RKO (cell line): ENCODE data around the gene CNOT6.

Source experiments
- DNase-seq: peaks from one replicate; pipeline ENCODE4 v3.0.0-alpha.2; 2016; ENCODE audit warnings: low spot score

CNOT6 gene

GRCh38 chr5:180601591-180602480, 107.7 kb downstream of the CNOT6 start:
- DNase-seq = no peak

GRCh38 chr5:180602481-180603075, 108.4 kb downstream of the CNOT6 start:
- DNase-seq = no peak

GRCh38 chr5:180603076-180603594, 109.0 kb downstream of the CNOT6 start:
- DNase-seq = no peak

- DNase-seq = no peak
Observed at GRCh38 chr5:180604271-180604670, 110.1 kb downstream of the CNOT6 start.

- peak; percentile 54 for DNase-seq
Observed at GRCh38 chr5:180605554-180606214, 111.5 kb downstream of the CNOT6 start.

GRCh38 chr5:180606215-180606785, 112.1 kb downstream of the CNOT6 start:
- no peak for DNase-seq

- no peak for DNase-seq
Observed at GRCh38 chr5:180607861-180608571, 113.8 kb downstream of the CNOT6 start.

GRCh38 chr5:180608572-180609310, 114.6 kb downstream of the CNOT6 start:
- DNase-seq = no peak

- no peak for DNase-seq
Observed at GRCh38 chr5:180609386-180609785, 115.2 kb downstream of the CNOT6 start.

- DNase-seq = no peak
Observed at GRCh38 chr5:180609817-180610550, 115.8 kb downstream of the CNOT6 start.

GRCh38 chr5:180611140-180611850, 117.1 kb downstream of the CNOT6 start:
- no peak for DNase-seq

- no peak for DNase-seq
Observed at GRCh38 chr5:180612683-180613082, 118.5 kb downstream of the CNOT6 start.

GRCh38 chr5:180613188-180613813, 119.1 kb downstream of the CNOT6 start:
- no peak for DNase-seq

- DNase-seq = no peak
Observed at GRCh38 chr5:180613814-180614188, 119.6 kb downstream of the CNOT6 start.

- DNase-seq = no peak
Observed at GRCh38 chr5:180618487-180618828, 124.3 kb downstream of the CNOT6 start.

- no peak for DNase-seq
Observed at GRCh38 chr5:180618829-180619562, 124.8 kb downstream of the CNOT6 start.

- no peak for DNase-seq
Observed at GRCh38 chr5:180619563-180619915, 125.4 kb downstream of the CNOT6 start.

GRCh38 chr5:180620014-180620413, 125.8 kb downstream of the CNOT6 start:
- no peak for DNase-seq

- DNase-seq = no peak
Observed at GRCh38 chr5:180621311-180621710, 127.1 kb downstream of the CNOT6 start.
